GM23338 (cell line): ENCODE measurements around the gene TNFRSF6B.

Experiments used
- CREB1 ChIP-seq: fragments of 250-450 bp; sonication (Bioruptor Pico); IDR thresholded peaks from 2 replicates; pipeline ENCODE4 v1.5.0; 2020; ENCODE audit warnings: low read depth, mild to moderate bottlenecking, moderate library complexity
- CTCF ChIP-seq, 2 experiments: fragments of 200-600 bp in 1 of 2; sonication (generic) in 1 of 2; conservative IDR thresholded peaks; 2 replicates each; pipeline versions ENCODE4 v1.5.1 to v1.6.1; 2016 to 2017; ENCODE audit warnings: antibody characterized with exemption in 2 of 2, low read depth in 2 of 2, mild to moderate bottlenecking in 2 of 2, moderate library complexity in 1 of 2
- ETS1 ChIP-seq: IDR thresholded peaks from 2 replicates; pipeline ENCODE4 v1.6.1; 2016; ENCODE audit warnings: antibody characterized with exemption
- EZH2 ChIP-seq: fragments of 200-600 bp; sonication (generic); IDR thresholded peaks from one replicate; pipeline ENCODE4 v1.8.0; 2017; ENCODE audit warnings: antibody characterized with exemption, mild to moderate bottlenecking, low read depth; ENCODE audit not compliant: unreplicated experiment
- EZH2phosphoT487 ChIP-seq: fragments of 200-600 bp; sonication (generic); IDR thresholded peaks from one replicate; pipeline ENCODE4 v1.8.1; 2018; ENCODE audit warnings: antibody characterized with exemption; ENCODE audit not compliant: unreplicated experiment
- JUNB ChIP-seq: IDR thresholded peaks from one replicate; pipeline ENCODE4 v1.6.1; 2016; ENCODE audit warnings: antibody characterized with exemption; ENCODE audit not compliant: unreplicated experiment
- POLR2AphosphoS5 ChIP-seq: IDR thresholded peaks from 2 replicates; pipeline ENCODE4 v1.6.1; 2016; ENCODE audit warnings: antibody characterized with exemption, low read depth
- STAT1 ChIP-seq: IDR thresholded peaks from one replicate; pipeline ENCODE4 v1.6.1; 2016; ENCODE audit warnings: antibody characterized with exemption; ENCODE audit not compliant: unreplicated experiment
- ZNF114 ChIP-seq: fragments of 250-450 bp; sonication (Bioruptor Pico); IDR thresholded peaks from 2 replicates; pipeline ENCODE4 v1.5.0; 2020; ENCODE audit warnings: mild to moderate bottlenecking, moderate library complexity
- ZNF331 ChIP-seq: fragments of 250-450 bp; sonication (Bioruptor Pico); IDR thresholded peaks from 2 replicates; pipeline ENCODE4 v1.5.0; 2020; ENCODE audit warnings: low read depth, mild to moderate bottlenecking, moderate library complexity
- TF ChIP-seq, protein P1 (sequence below): IDR thresholded peaks from one replicate; pipeline ENCODE4 v1.6.1; 2018; ENCODE audit warnings: antibody characterized with exemption; ENCODE audit not compliant: unreplicated experiment

DNA sequence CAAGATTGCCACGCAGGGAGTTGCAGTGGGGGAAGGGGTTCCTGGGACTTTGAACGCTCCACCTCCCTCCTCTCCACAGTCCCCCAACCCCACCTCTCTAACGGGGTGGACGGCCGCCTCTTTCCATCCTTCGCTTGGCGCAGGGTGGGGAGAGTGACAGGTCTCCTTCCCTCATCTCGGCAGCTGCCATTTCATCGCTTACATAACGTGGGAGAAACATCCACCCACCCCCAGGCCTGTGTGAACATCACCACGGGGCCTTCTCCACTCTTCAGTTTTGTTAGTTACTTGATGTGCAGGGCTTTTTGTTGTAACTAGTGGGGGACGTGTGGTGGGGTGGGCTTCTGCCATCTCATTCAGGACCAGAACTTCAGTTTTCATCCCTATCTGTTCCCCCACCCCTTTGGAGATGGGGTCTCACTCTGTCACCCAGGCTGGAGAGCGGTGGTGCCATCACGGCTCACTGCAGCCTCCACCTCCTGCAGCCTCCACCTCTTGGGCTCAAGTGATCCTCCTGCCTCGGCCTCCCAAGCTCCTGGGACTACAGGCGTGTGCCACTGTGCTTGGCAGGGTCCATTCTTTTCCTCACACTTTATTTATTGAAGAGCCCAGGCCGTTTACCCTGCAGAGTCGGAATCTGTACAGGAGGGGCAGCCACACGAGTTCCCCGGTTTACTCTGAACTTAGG, 20.6 kb upstream of the TNFRSF6B start:
- TF ChIP-seq CREB1 (CRISPR knock-in tag), result no peak
- no peak for TF ChIP-seq EZH2
- TF ChIP-seq, protein P1, sequence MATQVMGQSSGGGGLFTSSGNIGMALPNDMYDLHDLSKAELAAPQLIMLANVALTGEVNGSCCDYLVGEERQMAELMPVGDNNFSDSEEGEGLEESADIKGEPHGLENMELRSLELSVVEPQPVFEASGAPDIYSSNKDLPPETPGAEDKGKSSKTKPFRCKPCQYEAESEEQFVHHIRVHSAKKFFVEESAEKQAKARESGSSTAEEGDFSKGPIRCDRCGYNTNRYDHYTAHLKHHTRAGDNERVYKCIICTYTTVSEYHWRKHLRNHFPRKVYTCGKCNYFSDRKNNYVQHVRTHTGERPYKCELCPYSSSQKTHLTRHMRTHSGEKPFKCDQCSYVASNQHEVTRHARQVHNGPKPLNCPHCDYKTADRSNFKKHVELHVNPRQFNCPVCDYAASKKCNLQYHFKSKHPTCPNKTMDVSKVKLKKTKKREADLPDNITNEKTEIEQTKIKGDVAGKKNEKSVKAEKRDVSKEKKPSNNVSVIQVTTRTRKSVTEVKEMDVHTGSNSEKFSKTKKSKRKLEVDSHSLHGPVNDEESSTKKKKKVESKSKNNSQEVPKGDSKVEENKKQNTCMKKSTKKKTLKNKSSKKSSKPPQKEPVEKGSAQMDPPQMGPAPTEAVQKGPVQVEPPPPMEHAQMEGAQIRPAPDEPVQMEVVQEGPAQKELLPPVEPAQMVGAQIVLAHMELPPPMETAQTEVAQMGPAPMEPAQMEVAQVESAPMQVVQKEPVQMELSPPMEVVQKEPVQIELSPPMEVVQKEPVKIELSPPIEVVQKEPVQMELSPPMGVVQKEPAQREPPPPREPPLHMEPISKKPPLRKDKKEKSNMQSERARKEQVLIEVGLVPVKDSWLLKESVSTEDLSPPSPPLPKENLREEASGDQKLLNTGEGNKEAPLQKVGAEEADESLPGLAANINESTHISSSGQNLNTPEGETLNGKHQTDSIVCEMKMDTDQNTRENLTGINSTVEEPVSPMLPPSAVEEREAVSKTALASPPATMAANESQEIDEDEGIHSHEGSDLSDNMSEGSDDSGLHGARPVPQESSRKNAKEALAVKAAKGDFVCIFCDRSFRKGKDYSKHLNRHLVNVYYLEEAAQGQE, result no peak
- no peak for TF ChIP-seq CTCF (conservative IDR thresholded peaks at IDR 0.05; ENCODE audit: low read depth in 2 of 2)
- TF ChIP-seq POLR2AphosphoS5, result no peak
- no peak for TF ChIP-seq ZNF331 (CRISPR knock-in tag)
- TF ChIP-seq EZH2phosphoT487, result no peak
- no peak for TF ChIP-seq STAT1
- TF ChIP-seq JUNB, result no peak
- no peak for TF ChIP-seq ZNF114
- no peak for TF ChIP-seq ETS1
